WI38 (cell line): ENCODE data around the gene PIH1D1.

Source experiments
- H3K4me3 ChIP-seq: 2 replicates; pipeline ENCODE4 v1.5.1; 2011; ENCODE audit warnings: low read depth, mild to moderate bottlenecking, control low read depth, low read length
- CTCF ChIP-seq: IDR thresholded peaks from 2 replicates; pipeline ENCODE4 v1.5.1; 2012; ENCODE audit warnings: low read depth, mild to moderate bottlenecking, control low read depth, low read length

The PIH1D1 gene

GRCh38 chr19:49425178-49425577 lies 26.4 kb downstream of the PIH1D1 start, which contains the start of gene GFY:
TSS of gene GFY (plus strand) at chr19:49425388. CDS start at chr19:49426431, 1,043 bp downstream.
- H3K4me3 ChIP-seq, result no peak within 1 kb of the TSS
- TF ChIP-seq CTCF, result no peak

- no peak overlapping the region for H3K4me3 ChIP-seq
- no peak for TF ChIP-seq CTCF
Measured at GRCh38 chr19:49423985-49424303, 27.7 kb downstream of the PIH1D1 start.

GRCh38 chr19:49423071-49423984 lies 28.3 kb downstream of the PIH1D1 start, which contains the start of gene PTH2:
TSS of gene PTH2 (minus strand) at chr19:49423441. CDS start at chr19:49423339, 102 bp downstream.
- no peak for TF ChIP-seq CTCF
- H3K4me3 ChIP-seq, result no peak within 1 kb of the TSS

GRCh38 chr19:49422407-49423070 lies 29.1 kb downstream of the PIH1D1 start:
- TF ChIP-seq CTCF, result no peak
- H3K4me3 ChIP-seq, result no peak overlapping the region

- no peak for TF ChIP-seq CTCF
- H3K4me3 ChIP-seq, result no peak overlapping the region
Measured at GRCh38 chr19:49421878-49422202, 29.8 kb downstream of the PIH1D1 start.

GRCh38 chr19:49421039-49421877 lies 30.4 kb downstream of the PIH1D1 start:
- H3K4me3 ChIP-seq, result no peak overlapping the region
- TF ChIP-seq CTCF, result no peak

- no peak for TF ChIP-seq CTCF
- no peak overlapping the region for H3K4me3 ChIP-seq
Measured at GRCh38 chr19:49420227-49420626, 31.4 kb downstream of the PIH1D1 start.
